SK-N-SH (cell line): ENCODE measurements around the gene HSD3B7. TPM values are rescaled to one million over a fixed set of nuclear protein-coding genes. Genes with fewer than 3 reads are reported as not detected.
"Not testable (repeated sequence)": the region's sequence is repeated elsewhere in the genome, so short reads cannot be mapped to it uniquely, and the experiment has no call there.

Experiments
- CTCF ChIA-PET: fragments of 300-600, 350-600 bp; formaldehyde crosslinking; extraction: SDS; loops from one replicate; lab custom pipeline; 2021; lab: Yijun Ruan, JAX
- POLR2A ChIA-PET: fragments of 350-600 bp; sonication (Branson Sonifier 250); formaldehyde crosslinking; extraction: SDS; loops from one replicate; lab custom pipeline; 2020; ENCODE audit warnings: antibody characterized with exemption, inconsistent platforms; lab: Yijun Ruan, JAX
- DNase-seq: peaks from one replicate; pipeline ENCODE4 v3.0.0; 2012
- H2AFZ ChIP-seq: fragments of 200-600 bp; sonication (generic); 2 replicates; pipeline ENCODE4 v1.8.1; 2016; ENCODE audit warnings: antibody characterized with exemption, mild to moderate bottlenecking, low read depth
- H3F3A ChIP-seq: fragments of 200-600 bp; sonication (generic); replicated peaks from 2 replicates; pipeline ENCODE3; 2016; ENCODE audit warnings: antibody characterized with exemption, mild to moderate bottlenecking; ENCODE audit not compliant: insufficient read depth
- H3K27ac ChIP-seq, 2 experiments: fragments of 200-500 bp in 1 of 2; fragments of 200-600 bp in 1 of 2; sonication (Bioruptor generic) in 1 of 2; sonication (generic), shearing (Covaris generic) in 1 of 2; 2 replicates each; pipeline versions ENCODE4 v1.5.1 to v1.6.1; 2014 to 2016; ENCODE audit warnings: low read depth in 2 of 2, inconsistent platforms in 1 of 2, low read length in 1 of 2, mild to moderate bottlenecking in 1 of 2, mixed read lengths in 1 of 2
- H3K27me3 ChIP-seq: fragments of 200-600 bp; sonication (generic), shearing (Covaris generic); 2 replicates; pipeline ENCODE4 v1.6.1; 2016; ENCODE audit warnings: mixed run types; ENCODE audit not compliant: insufficient read depth
- H3K36me3 ChIP-seq, 2 experiments: fragments of 200-500 bp in 1 of 2; fragments of 200-600 bp in 1 of 2; sonication (Bioruptor generic) in 1 of 2; sonication (generic) in 1 of 2; replicated peaks in 1 of 2; 2 replicates each; pipeline versions ENCODE3 to v1.5.1; 2014 to 2016; ENCODE audit warnings: low read length in 1 of 2, mild to moderate bottlenecking in 1 of 2; ENCODE audit not compliant: insufficient read depth in 2 of 2, control insufficient read depth in 1 of 2
- H3K4me1 ChIP-seq, 2 experiments: fragments of 200-500 bp in 1 of 2; fragments of 200-600 bp in 1 of 2; sonication (Bioruptor generic) in 1 of 2; sonication (generic), shearing (Covaris generic) in 1 of 2; 2 replicates each; pipeline versions ENCODE4 v1.5.1 to v1.6.1; 2014 to 2016; ENCODE audit warnings: low read depth in 1 of 2, low read length in 1 of 2, mixed run types in 1 of 2; ENCODE audit not compliant: insufficient read depth in 2 of 2, control insufficient read depth in 1 of 2
- H3K4me2 ChIP-seq: fragments of 200-600 bp; sonication (generic), shearing (Covaris generic); 2 replicates; pipeline ENCODE4 v1.6.1; 2017; ENCODE audit warnings: mixed run types
- H3K4me3 ChIP-seq, 2 experiments: fragments of 200-500 bp in 1 of 2; fragments of 200-600 bp in 1 of 2; sonication (Bioruptor generic) in 1 of 2; sonication (generic), shearing (Covaris generic) in 1 of 2; 2 replicates each; pipeline versions ENCODE4 v1.5.1 to v1.8.1; 2014 to 2016; ENCODE audit warnings: low read depth in 2 of 2, inconsistent platforms in 1 of 2, low read length in 1 of 2, mild to moderate bottlenecking in 1 of 2, mixed read lengths in 1 of 2, moderate library complexity in 1 of 2
- H3K79me2 ChIP-seq: fragments of 200-600 bp; sonication (generic); 2 replicates; pipeline ENCODE4 v1.8.1; 2017; ENCODE audit warnings: mild to moderate bottlenecking; ENCODE audit not compliant: insufficient read depth
- H3K9ac ChIP-seq: fragments of 200-600 bp; sonication (generic); 2 replicates; pipeline ENCODE4 v1.6.1; 2017; ENCODE audit warnings: mixed run types
- H3K9me2 ChIP-seq: fragments of 200-600 bp; sonication (generic); 2 replicates; pipeline ENCODE4 v1.6.1; 2017; ENCODE audit warnings: mixed run types
- H3K9me3 ChIP-seq: fragments of 200-600 bp; sonication (generic); 2 replicates; pipeline ENCODE4 v1.6.1; 2017; ENCODE audit warnings: mixed run types, mild to moderate bottlenecking, moderate library complexity
- H4K20me1 ChIP-seq: fragments of 200-600 bp; sonication (generic); 2 replicates; pipeline ENCODE4 v1.6.1; 2017; ENCODE audit warnings: mild to moderate bottlenecking, mixed run types; ENCODE audit not compliant: insufficient read depth
- CHD2 ChIP-seq: fragments of 150-350 bp; IDR thresholded peaks from 2 replicates; pipeline ENCODE4 v1.6.1; 2018; ENCODE audit warnings: low read length; ENCODE audit not compliant: partially characterized antibody
- ELF1 ChIP-seq: IDR thresholded peaks from 2 replicates; pipeline ENCODE4 v1.4.0; 2012
- EP300 ChIP-seq, 2 experiments: IDR thresholded peaks; 2 replicates each; pipeline versions ENCODE4 v1.4.0 to v1.6.1; 2012; ENCODE audit warnings: borderline replicate concordance in 1 of 2, low read depth in 1 of 2, low read length in 1 of 2
- EZH2phosphoT487 ChIP-seq: fragments of 200-600 bp; sonication (generic); IDR thresholded peaks from 2 replicates; pipeline ENCODE4 v1.6.1; 2017; ENCODE audit warnings: low read depth, mixed run types, mild to moderate bottlenecking, antibody characterized with exemption, moderate library complexity, borderline replicate concordance
- GABPA ChIP-seq: IDR thresholded peaks from 2 replicates; pipeline ENCODE4 v1.4.0; 2012; ENCODE audit warnings: low read depth, mild to moderate bottlenecking
- MXI1 ChIP-seq: IDR thresholded peaks from 2 replicates; pipeline ENCODE4 v1.6.1; 2012; ENCODE audit warnings: mild to moderate bottlenecking, low read depth, low read length, improper control_type of control experiment
- NFIC ChIP-seq: IDR thresholded peaks from 2 replicates; pipeline ENCODE4 v1.4.0; 2012; ENCODE audit warnings: borderline replicate concordance
- RAD21 ChIP-seq: IDR thresholded peaks from 2 replicates; pipeline ENCODE4 v1.6.1; 2012; ENCODE audit warnings: mild to moderate bottlenecking, low read length
- RFX5 ChIP-seq: IDR thresholded peaks from 2 replicates; pipeline ENCODE4 v1.6.1; 2012; ENCODE audit warnings: mild to moderate bottlenecking, improper control_type of control experiment, low read length
- SIN3A ChIP-seq: IDR thresholded peaks from 2 replicates; pipeline ENCODE4 v1.6.1; 2012; ENCODE audit warnings: low read depth, mild to moderate bottlenecking, low read length, moderate library complexity, borderline replicate concordance
- SMC3 ChIP-seq: IDR thresholded peaks from 2 replicates; pipeline ENCODE4 v1.6.1; 2012; ENCODE audit warnings: low read depth, low read length, improper control_type of control experiment
- WGBS: methylation state at CpG from one replicate; pipeline ENCODE4 v1.1.6; 2017; ENCODE audit warnings: low lambda C conversion rate; 5-methylcytosine and 5-hydroxymethylcytosine counted together
- polyA plus RNA-seq, 3 experiments: library from polyadenylated mRNA; depleted of rRNA; stranded (reverse); fragments of >200 nt; gene quantifications; 2 replicates each; pipeline ENCODE4 v1.2.3, GENCODE V29; 2012
- TF ChIP-seq, protein P1 (sequence below): IDR thresholded peaks from 2 replicates; pipeline ENCODE4; 2012
- TF ChIP-seq, protein P2 (sequence below): IDR thresholded peaks from 2 replicates; pipeline ENCODE4 v1.4.0; 2012; ENCODE audit warnings: low read depth
- TF ChIP-seq, protein P3 (sequence below): fragments of 150-350 bp; IDR thresholded peaks from 2 replicates; pipeline ENCODE4 v1.6.1; 2016; ENCODE audit warnings: mild to moderate bottlenecking, low read depth, low read length
- TF ChIP-seq, protein P4 (sequence below): IDR thresholded peaks from 2 replicates; pipeline ENCODE4 v1.4.0; 2012; ENCODE audit warnings: low read depth, borderline replicate concordance
- TF ChIP-seq, protein P5 (sequence below): fragments of 200-600 bp; sonication (generic); IDR thresholded peaks from 2 replicates; pipeline ENCODE4 v1.6.1; 2017; ENCODE audit warnings: antibody characterized with exemption, mild to moderate bottlenecking, moderate library complexity

HSD3B7 gene
- polyA plus RNA-seq, 1 of the 3 experiments (the other 2 are of a cell fraction) = 12.2 TPM

DNA sequence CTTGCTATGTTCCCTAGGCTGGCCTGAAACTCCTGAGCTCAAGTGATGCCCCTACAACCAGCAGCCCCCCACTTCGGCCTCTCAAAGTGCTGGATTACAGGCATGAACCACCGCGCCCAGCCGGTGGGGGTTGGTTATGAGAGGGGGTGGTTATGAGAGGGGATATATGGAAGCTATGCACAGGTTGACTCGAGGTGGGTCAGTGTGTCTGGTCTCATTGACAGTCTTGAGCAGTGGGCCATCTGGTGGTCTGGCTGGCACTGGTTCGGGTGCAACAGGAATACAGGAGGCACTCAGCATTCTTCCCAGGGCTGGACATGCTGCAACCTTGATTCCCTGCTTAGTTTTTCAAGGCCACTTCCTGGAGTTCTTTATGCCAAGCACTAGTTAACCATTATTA, 31.0 kb downstream of the HSD3B7 start:
- no peak overlapping the region for H2AFZ ChIP-seq
- H3K27me3 ChIP-seq = no peaks in the 10 kb centered on the region
- H3K9ac ChIP-seq = no peak overlapping the region
- CTCF ChIA-PET = interaction anchor here (0.7 to 2.9 kb wide), 4 partner anchors 11 to 38 kb away, joined by 3 to 15 read pairs (median 4); partner anchors contain the start of gene HSD3B7
- H3K4me3 ChIP-seq = no peak overlapping the region
- WGBS = 73% methylated on average over 6 of the region's 6 CpGs
- H3K4me1 ChIP-seq = peaks cover 0 to 5% of the 10 kb centered on the region in 2 experiments; a peak in 1 of 4 replicates
- H4K20me1 ChIP-seq = no peaks in the 10 kb centered on the region
- H3K9me3 ChIP-seq = no peaks in the 10 kb centered on the region
- H3K27ac ChIP-seq = no peak overlapping the region
- H3K36me3 ChIP-seq = no peaks in the 10 kb centered on the region
- no peaks in the 10 kb centered on the region for H3K9me2 ChIP-seq
- peak; percentile 46 for DNase-seq
- H3F3A ChIP-seq = no peaks in the 10 kb centered on the region
- no peak overlapping the region for H3K4me2 ChIP-seq
- POLR2A ChIA-PET = no interaction called here
- H3K79me2 ChIP-seq = no peaks in the 10 kb centered on the region
- peak; percentile 43 for TF ChIP-seq RAD21
- TF ChIP-seq SMC3 = peak; percentile 10; the same call in 1 of the 2 replicates
- TF ChIP-seq, protein P1, sequence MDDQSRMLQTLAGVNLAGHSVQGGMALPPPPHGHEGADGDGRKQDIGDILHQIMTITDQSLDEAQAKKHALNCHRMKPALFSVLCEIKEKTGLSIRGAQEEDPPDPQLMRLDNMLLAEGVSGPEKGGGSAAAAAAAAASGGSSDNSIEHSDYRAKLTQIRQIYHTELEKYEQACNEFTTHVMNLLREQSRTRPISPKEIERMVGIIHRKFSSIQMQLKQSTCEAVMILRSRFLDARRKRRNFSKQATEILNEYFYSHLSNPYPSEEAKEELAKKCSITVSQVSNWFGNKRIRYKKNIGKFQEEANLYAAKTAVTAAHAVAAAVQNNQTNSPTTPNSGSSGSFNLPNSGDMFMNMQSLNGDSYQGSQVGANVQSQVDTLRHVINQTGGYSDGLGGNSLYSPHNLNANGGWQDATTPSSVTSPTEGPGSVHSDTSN = no peak

DNA sequence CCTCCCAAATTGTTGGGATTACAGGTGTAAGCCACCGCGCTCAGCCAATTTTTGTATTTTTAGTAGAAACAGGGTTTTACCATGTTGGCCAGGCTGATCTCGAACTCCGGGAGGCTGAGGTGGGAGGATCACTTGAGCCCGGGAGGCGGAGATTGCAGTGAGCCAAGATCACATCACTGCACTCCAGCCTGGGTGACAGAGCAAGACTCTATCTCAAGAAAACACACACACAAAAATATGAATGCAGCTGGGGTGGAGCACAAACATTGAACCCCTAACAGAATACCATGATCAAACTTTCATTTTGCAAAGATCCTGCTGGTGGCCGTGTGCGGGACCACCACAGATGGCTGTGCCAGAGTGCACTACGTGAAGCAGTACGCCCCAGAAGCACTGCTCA, 32.7 kb downstream of the HSD3B7 start:
- H3K36me3 ChIP-seq, H3K9me3 ChIP-seq, H3K9ac ChIP-seq, POLR2A ChIA-PET, H3K4me3 ChIP-seq, H2AFZ ChIP-seq, H3K79me2 ChIP-seq, H3K9me2 ChIP-seq, H3F3A ChIP-seq, H3K27ac ChIP-seq, H4K20me1 ChIP-seq, H3K27me3 ChIP-seq, DNase-seq, H3K4me2 ChIP-seq, H3K4me1 ChIP-seq: not testable (repeated sequence)
- WGBS = 89% methylated on average over 10 of the region's 10 CpGs
- CTCF ChIA-PET = interaction anchor here (2.9 kb wide), 1 partner anchor 33 kb away, joined by 15 read pairs; the partner anchor contains the start of gene HSD3B7

DNA sequence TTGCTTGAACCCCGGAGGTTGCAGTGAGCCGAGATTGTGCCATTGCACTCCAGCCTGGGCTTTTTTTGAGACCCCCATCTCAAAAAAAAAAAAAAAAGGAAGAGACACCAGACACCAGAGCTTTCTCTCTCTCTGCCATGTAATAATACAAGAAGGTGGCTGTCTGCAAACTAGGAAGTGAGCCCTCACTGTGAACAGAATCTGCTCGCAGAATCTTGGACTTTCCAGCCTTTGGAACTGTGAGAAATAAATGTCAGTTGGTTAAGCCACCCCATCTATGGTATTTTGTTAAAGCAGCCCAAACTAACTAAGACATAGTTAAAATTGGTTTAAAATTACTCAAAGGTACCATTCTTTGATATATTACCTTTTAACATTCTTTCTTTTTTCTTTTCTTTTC, 35.5 kb downstream of the HSD3B7 start:
- no peaks in the 10 kb centered on the region for H3K9me3 ChIP-seq
- no peak overlapping the region for H3K27ac ChIP-seq
- no peaks in the 10 kb centered on the region for H3K27me3 ChIP-seq
- H4K20me1 ChIP-seq = no peaks in the 10 kb centered on the region
- H3K4me3 ChIP-seq = no peak overlapping the region
- ChIA-PET CTCF (interaction anchor here (0.7 kb wide), 1 partner anchor 76 kb away, joined by 3 read pairs; no protein-coding TSS in a partner anchor), POLR2A (no interaction called here)
- no peaks in the 10 kb centered on the region for H3K9me2 ChIP-seq
- no peaks in the 10 kb centered on the region for H3F3A ChIP-seq
- no peak overlapping the region for H3K9ac ChIP-seq
- no peak for DNase-seq
- H2AFZ ChIP-seq = no peak overlapping the region
- 71% methylated on average over 3 of the region's 3 CpGs for WGBS
- H3K79me2 ChIP-seq = no peaks in the 10 kb centered on the region
- H3K4me2 ChIP-seq = no peak overlapping the region
- H3K4me1 ChIP-seq = no peaks in the 10 kb centered on the region
- H3K36me3 ChIP-seq = no peaks in the 10 kb centered on the region
- TF ChIP-seq, protein P2, sequence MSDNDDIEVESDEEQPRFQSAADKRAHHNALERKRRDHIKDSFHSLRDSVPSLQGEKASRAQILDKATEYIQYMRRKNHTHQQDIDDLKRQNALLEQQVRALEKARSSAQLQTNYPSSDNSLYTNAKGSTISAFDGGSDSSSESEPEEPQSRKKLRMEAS = no peak
- TF ChIP-seq EZH2phosphoT487 (no peak), GABPA (no peak), MXI1 (no peak), SIN3A (no peak), RFX5 (no peak), NFIC (no peak), EP300 (IDR thresholded peaks at IDR 0.05; ENCODE audit: borderline replicate concordance in 1 of 2, low read depth in 1 of 2, low read length in 1 of 2) (no peak), CHD2 (no peak), ELF1 (no peak)
- TF ChIP-seq, protein P3, sequence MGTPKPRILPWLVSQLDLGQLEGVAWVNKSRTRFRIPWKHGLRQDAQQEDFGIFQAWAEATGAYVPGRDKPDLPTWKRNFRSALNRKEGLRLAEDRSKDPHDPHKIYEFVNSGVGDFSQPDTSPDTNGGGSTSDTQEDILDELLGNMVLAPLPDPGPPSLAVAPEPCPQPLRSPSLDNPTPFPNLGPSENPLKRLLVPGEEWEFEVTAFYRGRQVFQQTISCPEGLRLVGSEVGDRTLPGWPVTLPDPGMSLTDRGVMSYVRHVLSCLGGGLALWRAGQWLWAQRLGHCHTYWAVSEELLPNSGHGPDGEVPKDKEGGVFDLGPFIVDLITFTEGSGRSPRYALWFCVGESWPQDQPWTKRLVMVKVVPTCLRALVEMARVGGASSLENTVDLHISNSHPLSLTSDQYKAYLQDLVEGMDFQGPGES = no peak
- TF ChIP-seq, protein P4, sequence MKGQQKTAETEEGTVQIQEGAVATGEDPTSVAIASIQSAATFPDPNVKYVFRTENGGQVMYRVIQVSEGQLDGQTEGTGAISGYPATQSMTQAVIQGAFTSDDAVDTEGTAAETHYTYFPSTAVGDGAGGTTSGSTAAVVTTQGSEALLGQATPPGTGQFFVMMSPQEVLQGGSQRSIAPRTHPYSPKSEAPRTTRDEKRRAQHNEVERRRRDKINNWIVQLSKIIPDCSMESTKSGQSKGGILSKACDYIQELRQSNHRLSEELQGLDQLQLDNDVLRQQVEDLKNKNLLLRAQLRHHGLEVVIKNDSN = no peak
- TF ChIP-seq, protein P1 = no peak
- TF ChIP-seq, protein P5, sequence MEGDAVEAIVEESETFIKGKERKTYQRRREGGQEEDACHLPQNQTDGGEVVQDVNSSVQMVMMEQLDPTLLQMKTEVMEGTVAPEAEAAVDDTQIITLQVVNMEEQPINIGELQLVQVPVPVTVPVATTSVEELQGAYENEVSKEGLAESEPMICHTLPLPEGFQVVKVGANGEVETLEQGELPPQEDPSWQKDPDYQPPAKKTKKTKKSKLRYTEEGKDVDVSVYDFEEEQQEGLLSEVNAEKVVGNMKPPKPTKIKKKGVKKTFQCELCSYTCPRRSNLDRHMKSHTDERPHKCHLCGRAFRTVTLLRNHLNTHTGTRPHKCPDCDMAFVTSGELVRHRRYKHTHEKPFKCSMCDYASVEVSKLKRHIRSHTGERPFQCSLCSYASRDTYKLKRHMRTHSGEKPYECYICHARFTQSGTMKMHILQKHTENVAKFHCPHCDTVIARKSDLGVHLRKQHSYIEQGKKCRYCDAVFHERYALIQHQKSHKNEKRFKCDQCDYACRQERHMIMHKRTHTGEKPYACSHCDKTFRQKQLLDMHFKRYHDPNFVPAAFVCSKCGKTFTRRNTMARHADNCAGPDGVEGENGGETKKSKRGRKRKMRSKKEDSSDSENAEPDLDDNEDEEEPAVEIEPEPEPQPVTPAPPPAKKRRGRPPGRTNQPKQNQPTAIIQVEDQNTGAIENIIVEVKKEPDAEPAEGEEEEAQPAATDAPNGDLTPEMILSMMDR = no peak
